GM12801 (cell line): ENCODE measurements around the gene NR2F2.

Experiments
- CTCF ChIP-seq: IDR thresholded peaks from one replicate; pipeline ENCODE4 v1.5.1; 2011; ENCODE audit warnings: control low read depth; ENCODE audit not compliant: insufficient read length; ENCODE audit errors: extremely low read depth

Gene NR2F2

GRCh38 chr15:96328877-96329195, 1.7 kb upstream of the NR2F2 start:
- TF ChIP-seq CTCF = no peak

GRCh38 chr15:96329403-96329981, 1.0 kb upstream of the NR2F2 start:
- TF ChIP-seq CTCF = no peak

- no peak for TF ChIP-seq CTCF
Measured at GRCh38 chr15:96330064-96330449, 443 bp upstream of the NR2F2 start.

- no peak for TF ChIP-seq CTCF
Measured at GRCh38 chr15:96331144-96331944, 844 bp downstream of the NR2F2 start.

- TF ChIP-seq CTCF = no peak
Measured at GRCh38 chr15:96331945-96332636, 1.6 kb downstream of the NR2F2 start.

- TF ChIP-seq CTCF = no peak
Measured at GRCh38 chr15:96332637-96333121, 2.2 kb downstream of the NR2F2 start.

- no peak for TF ChIP-seq CTCF
Measured at GRCh38 chr15:96333131-96334016, 2.9 kb downstream of the NR2F2 start.
